ENCODE measurements around the gene NDUFC2.

The NDUFC2 gene

GRCh38 chr11:78069465-78069864 lies 10.2 kb downstream of the NDUFC2 start:
- no peak for TF ChIP-seq CTCF (conservative IDR thresholded peaks at IDR 0.05)
- no peak for TF ChIP-seq ZFX (IDR thresholded peaks at IDR 0.05)
- no peak overlapping the region for H3K27ac ChIP-seq

- H3K27ac ChIP-seq, result no peak overlapping the region
- no peak for TF ChIP-seq ZFX (IDR thresholded peaks at IDR 0.05)
- no peak for TF ChIP-seq CTCF (conservative IDR thresholded peaks at IDR 0.05)
Observed at GRCh38 chr11:78067704-78068103, 12.0 kb downstream of the NDUFC2 start.

- TF ChIP-seq CTCF (conservative IDR thresholded peaks at IDR 0.05) (no peak), ZFX (IDR thresholded peaks at IDR 0.05) (no peak)
- no peak overlapping the region for H3K27ac ChIP-seq
Observed at GRCh38 chr11:78066471-78066870, 13.2 kb downstream of the NDUFC2 start.

- TF ChIP-seq ZFX (IDR thresholded peaks at IDR 0.05), result no peak
- H3K27ac ChIP-seq, result no peak overlapping the region
Observed at GRCh38 chr11:78065203-78065602, 14.5 kb downstream of the NDUFC2 start.

- peak within 1 kb of the TSS; percentile 75 for H3K27ac ChIP-seq
Observed at GRCh38 chr11:78063440-78064181, 16.1 kb downstream of the NDUFC2 start, which contains the start of gene THRSP. Gene THRSP, plus strand, starts transcription at chr11:78063861. Its CDS starts 21 bp downstream, at chr11:78063882.

GRCh38 chr11:78062671-78063070 lies 17.0 kb downstream of the NDUFC2 start:
- H3K27ac ChIP-seq, result peak overlapping the region; percentile 75
- TF ChIP-seq CTCF (conservative IDR thresholded peaks at IDR 0.05), result no peak
- no peak for TF ChIP-seq ZFX (IDR thresholded peaks at IDR 0.05)

More at GRCh38 chr11:78063440-78064181, 16.1 kb downstream of the NDUFC2 start, which contains the start of gene THRSP:
- TF ChIP-seq ZFX (IDR thresholded peaks at IDR 0.05) (no peak), CTCF (conservative IDR thresholded peaks at IDR 0.05) (no peak)

GRCh38 chr11:78061921-78062311 lies 17.7 kb downstream of the NDUFC2 start:
- H3K27ac ChIP-seq, result peak overlapping the region; percentile 75
- TF ChIP-seq CTCF (conservative IDR thresholded peaks at IDR 0.05) (no peak), ZFX (IDR thresholded peaks at IDR 0.05) (no peak)
